Omental fat pad (tissue), 4 donors: ENCODE measurements around the gene MAGIX. TPM values are rescaled to one million over a fixed set of nuclear protein-coding genes. Genes with fewer than 3 reads are reported as not detected.

Source experiments
- ATAC-seq: fragments of 150-250 bp; one replicate; pipeline ENCODE4 v1.9.1; 2016; ENCODE audit warnings: mild to moderate bottlenecking, moderate library complexity; ENCODE audit not compliant: low FRiP score
- DNase-seq: peaks from one replicate; pipeline ENCODE4 v3.0.0-alpha.2; 2019; ENCODE audit warnings: low spot score
- CTCF ChIP-seq, 3 donors: fragments of 450-650 bp; IDR thresholded peaks; one replicate each; pipeline ENCODE4 v1.5.1; 2016 to 2017; ENCODE audit warnings: antibody characterized with exemption in 3 of 3, mild to moderate bottlenecking in 3 of 3, moderate library complexity in 2 of 3
- total RNA-seq, 4 donors: library from RNA; depleted of rRNA; stranded (reverse); fragments of >200 nt; gene quantifications; one replicate each; pipeline ENCODE4 v1.1.0, GENCODE V29; 2016

Gene MAGIX
- total RNA-seq, 4 donors from 2014 or later: 1.1 to 7.3 (median 3.3) TPM

GRCh38 chrX:49163555-49164419 is 1.2 kb downstream of the MAGIX start:
- DNase-seq (peak; percentile 67), ATAC-seq (peak; percentile 87)
- TF ChIP-seq CTCF (IDR thresholded peaks at IDR 0.05): no peak

- ATAC-seq: no peak
- DNase-seq: no peak
- no peak for TF ChIP-seq CTCF (IDR thresholded peaks at IDR 0.05)
These were observed 2.2 kb downstream of the MAGIX start for GRCh38 chrX:49164589-49165360.

GRCh38 chrX:49165901-49166881 is 3.6 kb downstream of the MAGIX start:
- no peak for TF ChIP-seq CTCF (IDR thresholded peaks at IDR 0.05)
- no peak for DNase-seq
- ATAC-seq: peak; percentile 33

GRCh38 chrX:49166914-49167739 is 4.6 kb downstream of the MAGIX start:
- DNase-seq: no peak
- peak; percentile 46 for ATAC-seq
- TF ChIP-seq CTCF (IDR thresholded peaks at IDR 0.05): no peak

GRCh38 chrX:49167740-49168108 is 5.2 kb downstream of the MAGIX start:
- TF ChIP-seq CTCF (IDR thresholded peaks at IDR 0.05): no peak
- no peak for DNase-seq
- no peak for ATAC-seq
